ENCODE measurements around the gene DTX3L.
"Not testable (repeated sequence)": the region's sequence is repeated elsewhere in the genome, so short reads cannot be mapped to it uniquely, and the experiment has no call there.

DTX3L gene

DNA sequence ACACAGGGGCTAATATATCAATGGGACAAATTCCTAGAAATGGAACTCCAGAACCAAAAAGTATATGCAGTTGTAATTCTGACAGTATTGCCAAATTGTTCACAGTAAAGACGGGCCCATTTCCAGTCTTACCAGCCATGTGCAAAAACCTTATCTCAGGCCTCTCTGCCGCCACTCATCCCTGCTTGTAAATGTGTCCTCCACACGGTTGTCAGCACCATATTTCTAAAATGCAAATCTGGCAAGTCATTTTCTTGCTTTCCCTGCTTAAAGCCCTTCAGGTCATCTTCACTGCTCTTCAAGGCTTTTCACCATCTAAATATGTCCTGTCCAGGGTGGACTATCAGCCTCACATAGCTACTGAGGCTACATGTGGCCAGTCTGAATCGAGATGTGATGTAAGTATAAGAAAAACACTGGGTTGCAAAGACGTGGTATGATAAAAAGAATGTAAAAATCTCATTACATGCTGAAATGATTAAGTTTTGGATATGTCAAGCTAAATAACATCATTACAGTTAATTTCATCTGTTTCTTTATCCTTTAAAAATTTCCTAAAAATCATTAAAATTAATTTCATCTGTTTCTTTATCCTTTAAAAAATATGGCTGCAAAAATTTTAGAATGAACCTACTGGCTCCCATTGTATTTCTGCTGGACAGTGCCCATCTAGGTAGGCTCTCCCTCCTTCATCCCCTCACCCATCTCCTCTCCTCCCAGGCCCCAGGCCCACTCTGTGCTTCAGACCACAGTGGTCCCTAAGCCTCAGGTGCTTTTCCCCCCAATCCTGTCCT lies 1.0 kb upstream of the DTX3L start:
- DNase-seq: no peak

- DNase-seq: no peak
These were observed 467 bp upstream of the DTX3L start for GRCh38 chr3:122563717-122564025.

DNA sequence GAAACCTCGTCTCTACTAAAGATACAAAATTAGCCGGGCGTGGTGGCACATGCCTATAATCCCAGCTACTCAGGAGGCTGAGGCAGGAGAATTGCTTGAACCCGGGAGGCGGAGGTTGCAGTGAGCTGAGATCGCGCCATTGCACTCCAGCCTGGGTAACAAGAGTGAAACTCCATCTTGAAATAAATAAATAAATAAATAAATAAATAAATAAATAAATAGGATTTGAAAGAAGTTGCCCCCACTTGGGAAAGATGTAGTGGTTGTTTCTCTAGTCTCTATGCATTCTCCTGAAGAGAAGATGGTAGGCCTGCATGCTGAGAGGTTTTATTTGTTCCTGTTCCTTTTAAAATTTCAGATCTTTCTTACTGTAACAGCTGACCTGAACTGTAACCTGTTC lies 4.0 kb downstream of the DTX3L start:
- not testable (repeated sequence) for DNase-seq

- DNase-seq: no peak
These were observed 4.6 kb downstream of the DTX3L start for GRCh38 chr3:122568755-122569154.

- DNase-seq: no peak
These were observed 8.8 kb downstream of the DTX3L start for GRCh38 chr3:122572940-122573412.

DNA sequence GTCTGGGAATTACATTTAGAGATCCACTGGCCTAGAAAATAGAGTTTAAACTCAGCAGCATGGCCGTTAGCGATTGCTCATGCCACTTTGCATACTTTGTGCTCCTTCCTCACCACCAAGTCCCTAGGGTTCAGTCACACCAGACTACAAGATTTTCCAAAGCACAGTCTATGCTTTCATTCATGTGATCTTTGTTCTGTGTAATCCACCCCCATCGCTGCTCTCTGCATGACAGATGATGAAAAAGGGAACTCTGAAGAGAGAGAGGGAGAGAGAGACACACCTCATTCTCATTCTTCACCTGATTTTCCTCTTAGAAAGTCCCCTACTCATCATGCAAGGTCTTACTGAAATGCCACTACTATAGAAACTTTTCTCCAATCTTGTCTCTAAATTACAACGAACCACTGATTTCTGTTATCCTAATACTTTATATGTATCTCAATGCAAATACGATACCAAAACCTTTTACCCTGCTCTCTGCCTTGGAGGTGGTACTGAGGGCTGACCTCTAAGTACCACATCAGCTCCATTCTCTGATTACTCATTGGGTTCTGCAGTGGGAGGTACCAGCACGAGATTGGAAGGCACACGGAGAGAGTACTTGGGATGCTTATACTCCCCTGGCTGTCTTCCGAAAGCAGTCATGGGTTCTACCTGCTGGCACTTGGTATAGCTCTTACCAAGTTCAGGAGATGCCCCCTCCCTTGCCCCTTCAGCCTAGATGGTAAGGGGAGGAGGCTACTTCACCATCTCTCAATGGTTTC lies 12.2 kb downstream of the DTX3L start:
- no peak for DNase-seq

GRCh38 chr3:122577409-122578031 lies 13.4 kb downstream of the DTX3L start, which contains the start of gene PARP15:
Gene PARP15, plus strand, starts transcription at chr3:122577650. Its CDS starts 18 bp downstream, at chr3:122577668.
- DNase-seq: no peak

DNA sequence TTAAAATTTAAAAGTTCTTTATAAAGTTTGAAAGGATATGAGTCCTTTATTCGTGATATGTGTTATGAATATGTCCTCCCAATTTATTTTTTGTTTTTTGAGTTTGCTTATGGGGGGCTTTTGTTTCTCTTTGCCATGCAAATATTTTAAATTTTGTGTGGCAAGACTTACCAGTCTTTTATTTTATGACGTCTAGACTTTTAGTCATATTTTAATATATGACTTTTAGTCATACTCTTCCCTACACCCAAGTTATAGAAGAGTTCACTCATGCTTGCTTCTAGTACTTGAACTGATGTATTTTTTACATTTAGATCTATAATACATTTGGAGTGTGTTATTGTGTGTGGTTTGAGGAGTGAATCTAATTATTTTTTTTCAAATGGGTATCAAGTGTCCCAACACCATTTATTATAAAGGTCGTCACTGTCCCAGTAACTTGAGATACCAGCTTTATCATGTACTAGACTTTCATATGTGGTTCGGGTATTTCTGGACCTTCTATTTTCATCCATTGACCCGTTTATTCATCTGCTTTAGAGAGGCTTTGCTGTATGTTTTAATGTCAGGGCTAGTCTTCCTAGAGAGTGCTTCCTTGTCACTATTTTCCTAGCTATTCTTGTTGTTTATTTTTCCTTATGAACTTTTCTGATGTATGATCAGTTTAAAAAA lies 14.1 kb downstream of the DTX3L start:
- DNase-seq: no peak

GRCh38 chr3:122580470-122580869 lies 16.3 kb downstream of the DTX3L start:
- no peak for DNase-seq

DNA sequence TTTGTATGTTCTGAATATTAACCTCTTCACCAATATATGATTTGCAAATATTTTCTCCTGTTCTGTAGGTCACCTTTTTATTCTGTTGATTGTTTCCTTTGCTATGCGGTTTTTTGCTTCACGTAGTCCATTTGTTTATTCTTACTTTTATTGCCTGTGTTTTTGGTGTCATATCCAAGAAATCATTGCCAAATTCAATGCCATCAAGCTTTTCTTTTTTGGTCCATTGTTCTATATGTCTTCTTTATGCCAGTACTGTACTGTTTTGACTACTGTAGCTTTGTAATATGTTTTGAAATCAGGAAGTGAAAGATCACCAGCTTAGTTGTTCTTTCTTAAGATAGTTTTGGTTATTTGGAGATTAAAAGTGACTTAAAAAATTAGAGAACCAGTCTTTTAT lies 17.5 kb downstream of the DTX3L start:
- no peak for DNase-seq

GRCh38 chr3:122582390-122582789 lies 18.3 kb downstream of the DTX3L start:
- no peak for DNase-seq

GRCh38 chr3:122586098-122586497 lies 22.0 kb downstream of the DTX3L start:
- DNase-seq: no peak

DNA sequence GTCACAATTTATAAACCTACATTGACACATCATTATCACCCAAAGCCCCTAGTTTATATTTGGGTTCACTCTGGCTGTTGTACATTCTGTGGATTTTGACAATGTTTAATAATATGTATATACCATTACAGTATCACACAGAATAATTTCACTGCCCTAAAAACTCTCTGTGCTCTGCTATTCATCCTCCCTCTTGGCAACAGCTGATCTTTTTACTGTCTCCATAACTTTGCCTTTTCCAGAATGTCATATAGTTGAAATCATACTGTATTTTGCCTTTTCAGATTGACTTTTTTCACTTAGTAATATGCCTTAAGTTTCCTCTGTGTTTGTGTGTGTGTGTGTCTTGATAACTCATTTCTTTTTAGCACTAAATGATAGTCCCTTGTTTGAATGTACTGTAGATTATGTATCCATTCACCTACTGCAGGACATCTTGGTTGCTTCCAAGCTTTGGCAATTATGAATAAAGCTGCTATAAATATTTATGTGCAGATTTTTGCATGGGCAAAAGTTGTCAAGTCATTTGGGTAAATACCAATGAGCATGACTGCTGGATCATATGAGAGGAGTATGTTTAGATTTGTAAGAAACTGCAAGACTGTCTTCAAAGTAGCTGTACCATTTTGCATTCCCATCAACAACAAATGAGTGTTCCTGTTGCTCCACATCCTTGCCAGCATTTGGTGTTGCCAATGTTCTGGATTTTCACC lies 22.8 kb downstream of the DTX3L start:
- no peak for DNase-seq

- no peak for DNase-seq
These were observed 23.4 kb downstream of the DTX3L start for GRCh38 chr3:122587572-122587971.

GRCh38 chr3:122589297-122589696 lies 25.2 kb downstream of the DTX3L start:
- DNase-seq: no peak

DNA sequence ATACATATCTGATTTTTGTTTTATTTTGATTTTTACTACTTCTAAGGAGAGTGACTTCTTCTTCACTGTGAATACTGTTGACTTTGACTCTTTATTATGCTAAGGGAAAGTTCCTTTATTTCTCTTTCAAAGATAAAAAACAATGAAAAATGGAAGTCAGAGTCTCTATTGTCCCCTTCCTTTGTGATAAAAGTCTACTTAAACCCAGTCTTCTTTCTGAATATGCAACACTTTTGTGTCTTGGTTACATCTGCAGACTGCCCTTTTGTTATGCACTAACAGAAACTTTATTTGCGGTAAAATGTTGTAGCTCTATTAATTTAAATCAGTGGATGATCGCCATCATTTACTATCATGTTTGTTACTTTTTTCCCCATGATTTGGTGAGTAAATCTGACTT lies 26.5 kb downstream of the DTX3L start:
- DNase-seq: no peak

GRCh38 chr3:122594025-122594424 lies 29.9 kb downstream of the DTX3L start:
- no peak for DNase-seq

GRCh38 chr3:122598151-122598550 lies 34.0 kb downstream of the DTX3L start:
- DNase-seq: no peak

- DNase-seq: no peak
These were observed 34.4 kb downstream of the DTX3L start for GRCh38 chr3:122598556-122598955.

DNA sequence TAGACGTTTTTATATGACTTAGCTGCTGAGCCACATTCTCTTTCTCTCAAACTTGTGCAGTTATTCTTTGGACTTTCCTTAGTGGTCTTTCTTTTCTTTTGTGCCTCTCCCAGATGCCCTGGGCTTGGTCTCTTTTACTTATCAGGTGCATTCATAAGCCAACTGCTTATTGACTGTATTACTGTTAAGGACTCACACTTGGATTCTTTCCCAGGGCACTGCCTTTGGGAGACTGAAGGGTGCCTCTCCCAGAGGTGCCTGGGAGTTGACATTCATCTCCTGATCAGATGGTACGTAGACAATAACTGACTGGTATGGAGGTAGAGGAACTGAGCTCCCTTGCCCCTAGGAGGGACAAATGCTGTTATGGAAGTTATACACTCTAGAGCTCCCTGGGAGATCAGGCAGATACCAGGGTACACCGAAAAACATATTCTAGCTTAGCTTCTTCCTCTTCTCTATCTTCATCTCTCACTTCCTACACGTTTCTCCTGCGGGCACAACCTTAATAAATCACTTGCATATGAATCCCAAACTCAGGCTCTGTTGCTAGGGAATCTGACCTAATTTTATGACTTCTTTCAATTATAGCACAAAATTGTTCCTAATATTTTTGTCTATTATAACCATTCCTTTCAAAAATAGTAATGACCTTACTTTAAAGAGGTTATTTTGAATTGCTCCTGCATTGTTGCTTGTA lies 38.0 kb downstream of the DTX3L start:
- DNase-seq: no peak

GRCh38 chr3:122603056-122603455 lies 38.9 kb downstream of the DTX3L start:
- no peak for DNase-seq

GRCh38 chr3:122606330-122606729 lies 42.2 kb downstream of the DTX3L start:
- DNase-seq: no peak
